GM19023 (cell line): ENCODE data around the gene POFUT1.
"Not testable (repeated sequence)": the region's sequence is repeated elsewhere in the genome, so short reads cannot be mapped to it uniquely, and the experiment has no call there.

Experiments
- ATAC-seq: cut with Tn5 transposase; IDR thresholded peaks from one replicate; pipeline ENCODE4 v1.9.1; 2021; ENCODE audit warnings: mild to moderate bottlenecking, moderate library complexity; ENCODE audit not compliant: unreplicated experiment

The POFUT1 gene

GRCh38 chr20:32232326-32232886, 24.7 kb downstream of the POFUT1 start:
- no peak for ATAC-seq

GRCh38 chr20:32233286-32233685, 25.6 kb downstream of the POFUT1 start:
- ATAC-seq = no peak

- no peak for ATAC-seq
Measured at GRCh38 chr20:32234135-32234808, 26.6 kb downstream of the POFUT1 start.

GRCh38 chr20:32235331-32236047, 27.8 kb downstream of the POFUT1 start:
- no peak for ATAC-seq

GRCh38 chr20:32236048-32236533, 28.4 kb downstream of the POFUT1 start:
- ATAC-seq = no peak

- no peak for ATAC-seq
Measured at GRCh38 chr20:32236819-32237218, 29.1 kb downstream of the POFUT1 start.

- ATAC-seq = no peak
Measured at GRCh38 chr20:32237419-32237818, 29.7 kb downstream of the POFUT1 start.

GRCh38 chr20:32238483-32239425, 31.1 kb downstream of the POFUT1 start:
- no peak for ATAC-seq

- no peak for ATAC-seq
Measured at GRCh38 chr20:32240205-32240604, 32.5 kb downstream of the POFUT1 start.

- no peak for ATAC-seq
Measured at GRCh38 chr20:32241807-32242206, 34.1 kb downstream of the POFUT1 start.

- ATAC-seq = no peak
Measured at GRCh38 chr20:32244150-32244823, 36.6 kb downstream of the POFUT1 start.

- ATAC-seq = no peak
Measured at GRCh38 chr20:32244959-32245358, 37.3 kb downstream of the POFUT1 start.

- not testable (repeated sequence) for ATAC-seq
Measured at GRCh38 chr20:32246208-32246607, 38.5 kb downstream of the POFUT1 start.

- ATAC-seq = no peak
Measured at GRCh38 chr20:32248043-32248442, 40.4 kb downstream of the POFUT1 start.

- no peak for ATAC-seq
Measured at GRCh38 chr20:32249030-32249738, 41.5 kb downstream of the POFUT1 start.

GRCh38 chr20:32251470-32251869, 43.8 kb downstream of the POFUT1 start:
- no peak for ATAC-seq

GRCh38 chr20:32252189-32252588, 44.5 kb downstream of the POFUT1 start:
- ATAC-seq = no peak

- not testable (repeated sequence) for ATAC-seq
Measured at GRCh38 chr20:32260973-32261372, 53.3 kb downstream of the POFUT1 start.

- ATAC-seq = no peak
Measured at GRCh38 chr20:32261644-32262043, 54.0 kb downstream of the POFUT1 start.
